NB4 (cell line): ENCODE data around the gene KLK13.

Experiments
- MYC ChIP-seq: IDR thresholded peaks from 2 replicates; pipeline ENCODE4 v1.6.1; 2011; ENCODE audit warnings: low read depth, low read length
- TF ChIP-seq, protein P1 (sequence below): IDR thresholded peaks from one replicate; pipeline ENCODE4 v1.5.1; 2012; ENCODE audit warnings: low read depth, low read length

DNA sequence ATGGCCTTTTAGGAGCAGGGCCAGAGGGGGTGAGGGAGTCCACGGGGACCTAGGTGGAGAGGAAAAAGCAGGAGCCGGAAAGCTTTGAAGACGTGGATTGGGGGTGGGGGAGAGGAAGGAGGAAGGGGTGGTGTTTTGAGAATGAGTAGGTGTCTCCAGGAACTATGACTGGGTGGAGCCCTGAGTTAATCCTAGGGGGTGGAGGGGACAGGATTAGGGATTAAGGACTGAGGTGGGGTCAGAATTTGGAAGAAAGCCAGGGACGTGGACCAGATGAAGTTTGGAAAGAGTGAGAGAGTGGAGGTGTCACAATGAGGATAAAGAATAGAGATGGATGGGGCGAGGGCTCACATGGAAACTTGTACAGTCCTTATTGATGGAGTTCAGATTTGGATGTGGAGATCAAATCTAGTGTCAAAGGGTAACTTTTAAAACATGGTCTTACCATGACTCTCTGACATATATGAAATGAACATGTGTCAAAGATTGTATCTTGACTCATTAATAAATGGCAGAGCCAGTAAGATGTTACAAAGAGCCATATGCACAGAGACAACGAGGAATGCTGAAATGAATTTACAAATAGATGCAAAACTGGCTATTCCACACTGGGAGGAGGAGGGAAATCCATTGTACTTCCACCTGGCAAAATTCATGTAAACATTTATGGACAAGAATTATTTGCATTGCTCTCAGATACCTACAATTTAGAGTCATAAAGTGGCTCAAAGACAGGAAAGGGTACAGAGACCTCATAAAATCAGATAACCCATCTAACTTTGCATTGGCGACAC is 1.7 kb upstream of the KLK13 start:
- TF ChIP-seq, protein P1, sequence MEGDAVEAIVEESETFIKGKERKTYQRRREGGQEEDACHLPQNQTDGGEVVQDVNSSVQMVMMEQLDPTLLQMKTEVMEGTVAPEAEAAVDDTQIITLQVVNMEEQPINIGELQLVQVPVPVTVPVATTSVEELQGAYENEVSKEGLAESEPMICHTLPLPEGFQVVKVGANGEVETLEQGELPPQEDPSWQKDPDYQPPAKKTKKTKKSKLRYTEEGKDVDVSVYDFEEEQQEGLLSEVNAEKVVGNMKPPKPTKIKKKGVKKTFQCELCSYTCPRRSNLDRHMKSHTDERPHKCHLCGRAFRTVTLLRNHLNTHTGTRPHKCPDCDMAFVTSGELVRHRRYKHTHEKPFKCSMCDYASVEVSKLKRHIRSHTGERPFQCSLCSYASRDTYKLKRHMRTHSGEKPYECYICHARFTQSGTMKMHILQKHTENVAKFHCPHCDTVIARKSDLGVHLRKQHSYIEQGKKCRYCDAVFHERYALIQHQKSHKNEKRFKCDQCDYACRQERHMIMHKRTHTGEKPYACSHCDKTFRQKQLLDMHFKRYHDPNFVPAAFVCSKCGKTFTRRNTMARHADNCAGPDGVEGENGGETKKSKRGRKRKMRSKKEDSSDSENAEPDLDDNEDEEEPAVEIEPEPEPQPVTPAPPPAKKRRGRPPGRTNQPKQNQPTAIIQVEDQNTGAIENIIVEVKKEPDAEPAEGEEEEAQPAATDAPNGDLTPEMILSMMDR = no peak
- no peak for TF ChIP-seq MYC
